GM21619 (cell line): ENCODE measurements around the gene AGBL3.

Experiments used
- ATAC-seq: cut with Tn5 transposase; IDR thresholded peaks from one replicate; pipeline ENCODE4 v1.9.1; 2021; ENCODE audit not compliant: unreplicated experiment

AGBL3 gene

DNA sequence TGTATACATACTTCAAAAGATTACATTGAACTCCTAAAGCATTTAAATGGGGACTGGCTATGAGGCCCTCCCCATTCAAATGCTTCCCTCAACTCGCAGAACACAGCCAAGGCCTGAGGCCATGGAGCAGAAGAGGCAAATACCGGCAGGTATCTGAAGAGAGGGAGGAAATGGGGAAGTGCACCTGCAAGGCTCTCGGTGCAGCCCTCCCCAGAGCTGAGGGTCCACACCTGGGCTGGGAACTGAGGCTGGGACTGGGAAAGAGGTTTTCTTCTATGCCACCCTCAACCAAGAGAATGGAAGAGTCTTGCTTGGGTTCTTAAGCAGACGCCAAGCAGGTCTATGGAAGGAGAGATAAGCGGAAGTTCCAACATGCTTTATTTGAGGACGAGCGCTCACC lies 197.2 kb downstream of the AGBL3 start:
- ATAC-seq, result no peak

DNA sequence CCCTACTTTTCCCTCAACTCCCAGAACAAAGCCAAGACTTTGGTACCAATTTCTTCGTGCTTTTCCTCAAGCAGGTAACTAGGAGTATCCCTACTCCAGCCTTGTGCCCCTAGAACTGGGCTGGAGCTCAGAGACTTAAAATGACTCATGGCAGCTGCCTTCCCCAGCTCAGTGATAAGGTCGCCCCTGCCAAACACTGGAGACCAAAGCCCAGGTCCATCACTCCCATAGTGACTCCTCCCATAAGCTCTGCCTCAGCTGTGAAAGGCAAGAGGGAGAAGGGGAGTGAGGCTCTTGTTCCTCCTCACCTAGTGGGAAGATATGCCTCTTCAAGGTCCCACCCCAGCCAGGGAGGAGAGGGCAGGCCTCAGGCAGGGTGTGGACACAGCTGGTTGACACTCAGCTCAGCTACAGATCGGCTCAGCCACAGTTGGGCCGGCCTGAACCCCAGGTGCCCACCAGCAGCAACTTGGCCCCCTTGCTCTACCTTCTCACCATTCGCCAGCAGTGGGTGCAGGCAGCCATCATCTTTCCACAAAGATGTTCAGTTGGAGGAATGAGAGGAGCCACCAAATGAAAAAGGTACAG lies 198.0 kb downstream of the AGBL3 start:
- ATAC-seq, result no peak
